Liver (tissue), 9 donors: ENCODE results near the gene MPDZ. TPM values are rescaled to one million over a fixed set of nuclear protein-coding genes. Genes with fewer than 3 reads are reported as not detected.

Source experiments
- DNase-seq: peaks from one replicate; pipeline ENCODE4 v3.0.0-alpha.2; 2017; ENCODE audit warnings: low spot score
- H3K27ac ChIP-seq, 2 donors: one replicate each; pipeline ENCODE4 v1.7.0; 2013; ENCODE audit warnings: inconsistent platforms in 2 of 2, low read length in 2 of 2, control low read depth in 1 of 2, low read depth in 1 of 2, mild to moderate bottlenecking in 1 of 2
- H3K27me3 ChIP-seq, 4 donors: one replicate each; pipeline versions ENCODE4 v1.6.1 to v1.7.0; 2013; ENCODE audit warnings: low read length in 3 of 4, inconsistent platforms in 1 of 4, mild to moderate bottlenecking in 1 of 4, moderate library complexity in 1 of 4; ENCODE audit not compliant: control insufficient read depth in 4 of 4, insufficient read depth in 4 of 4
- H3K36me3 ChIP-seq, 4 donors: one replicate each; pipeline versions ENCODE4 v1.6.1 to v1.7.0; 2013; ENCODE audit warnings: low read length in 3 of 4, mild to moderate bottlenecking in 3 of 4, low read depth in 1 of 4, moderate library complexity in 1 of 4; ENCODE audit not compliant: control insufficient read depth in 4 of 4, insufficient read depth in 3 of 4
- H3K4me1 ChIP-seq, 4 donors: one replicate each; pipeline versions ENCODE4 v1.6.1 to v1.7.0; 2013; ENCODE audit warnings: low read length in 3 of 4, mild to moderate bottlenecking in 3 of 4, moderate library complexity in 1 of 4; ENCODE audit not compliant: control insufficient read depth in 4 of 4, insufficient read depth in 4 of 4
- H3K4me3 ChIP-seq, 3 donors: one replicate each; pipeline versions ENCODE4 v1.6.1 to v1.7.0; 2013; ENCODE audit warnings: low read length in 3 of 3, control low read depth in 1 of 3, low read depth in 1 of 3, mild to moderate bottlenecking in 1 of 3
- H3K9ac ChIP-seq, 2 donors: one replicate each; pipeline ENCODE4 v1.7.0; 2013; ENCODE audit warnings: low read length in 2 of 2, mild to moderate bottlenecking in 2 of 2, moderate library complexity in 2 of 2, control low read depth in 1 of 2, low read depth in 1 of 2
- H3K9me3 ChIP-seq, 4 donors: one replicate each; pipeline versions ENCODE4 v1.6.1 to v1.7.0; 2013; ENCODE audit warnings: low read length in 3 of 4; ENCODE audit not compliant: control insufficient read depth in 4 of 4
- FOXA1 ChIP-seq: IDR thresholded peaks from 2 replicates; pipeline ENCODE4 v1.6.1; 2016; ENCODE audit warnings: antibody characterized with exemption
- FOXA2 ChIP-seq: IDR thresholded peaks from 2 replicates; pipeline ENCODE4 v1.6.1; 2016; ENCODE audit warnings: antibody characterized with exemption
- GABPA ChIP-seq, 2 donors: IDR thresholded peaks in 1 of 2; conservative IDR thresholded peaks in 1 of 2; 2 replicates each; pipeline ENCODE4 v1.6.1; 2016; ENCODE audit warnings: antibody characterized with exemption in 2 of 2, mild to moderate bottlenecking in 1 of 2, moderate library complexity in 1 of 2
- HNF4A ChIP-seq, 2 donors: conservative IDR thresholded peaks; 2 replicates each; pipeline ENCODE4 v1.6.1; 2016; ENCODE audit warnings: antibody characterized with exemption in 2 of 2, mild to moderate bottlenecking in 2 of 2
- HNF4G ChIP-seq: IDR thresholded peaks from 2 replicates; pipeline ENCODE4 v1.6.1; 2016; ENCODE audit warnings: antibody characterized with exemption
- JUND ChIP-seq, 2 donors: IDR thresholded peaks; 2 replicates each; pipeline ENCODE4 v1.6.1; 2016; ENCODE audit warnings: antibody characterized with exemption in 2 of 2
- NR2F2 ChIP-seq: IDR thresholded peaks from 2 replicates; pipeline ENCODE4 v1.6.1; 2016; ENCODE audit warnings: antibody characterized with exemption
- RXRA ChIP-seq, 2 donors: IDR thresholded peaks; 2 replicates each; pipeline ENCODE4 v1.6.1; 2017 to 2018; ENCODE audit warnings: antibody characterized with exemption in 2 of 2, mild to moderate bottlenecking in 1 of 2
- TAF1 ChIP-seq: conservative IDR thresholded peaks from 2 replicates; pipeline ENCODE4 v1.6.1; 2016; ENCODE audit warnings: antibody characterized with exemption, mild to moderate bottlenecking
- YY1 ChIP-seq: IDR thresholded peaks from 2 replicates; pipeline ENCODE4 v1.6.1; 2016; ENCODE audit warnings: antibody characterized with exemption, mild to moderate bottlenecking
- WGBS: extraction: QIAGEN DNeasy Blood & Tissue Kit; methylation state at CpG from one replicate; pipeline ENCODE4 v1.1.7; 2013; 5-methylcytosine and 5-hydroxymethylcytosine counted together
- polyA plus RNA-seq, 2 donors: library from polyadenylated mRNA; stranded (reverse) in 1 of 2; unstranded in 1 of 2; fragments of 200-250 nt in 1 of 2; fragments of >200 nt in 1 of 2; fragmentation: Nextera tagmentation in 1 of 2; extraction: Ambion mirVana in 1 of 2; gene quantifications; one replicate each; pipeline versions ENCODE4 v1.2.1 to v1.2.3, GENCODE V29; 2013 to 2015
- total RNA-seq, 2 donors: library from RNA; depleted of rRNA; stranded (reverse); fragments of >200 nt; gene quantifications; one replicate each; pipeline ENCODE4 v1.2.3, GENCODE V29; 2014
- TF ChIP-seq, protein P1 (sequence below): IDR thresholded peaks from 2 replicates; pipeline ENCODE4 v1.6.1; 2016; ENCODE audit warnings: antibody characterized with exemption
- TF ChIP-seq, protein P2 (sequence below): fragments of 150-350 bp; IDR thresholded peaks from 2 replicates; pipeline ENCODE4 v1.5.1; 2017; ENCODE audit warnings: improper control_type of control experiment, low read depth, low read length; ENCODE audit not compliant: missing input control
- TF ChIP-seq, protein P3 (sequence below): IDR thresholded peaks from 2 replicates; pipeline ENCODE4 v1.6.1; 2016; ENCODE audit warnings: antibody characterized with exemption, mild to moderate bottlenecking
- TF ChIP-seq, protein P4 (sequence below): IDR thresholded peaks from 2 replicates; pipeline ENCODE4 v1.6.1; 2016; ENCODE audit warnings: antibody characterized with exemption
- donor health status: healthy.
- donor health status: healthy.
- donor health status: healthy.
- donor health status: healthy.
- donor health status: healthy.

MPDZ gene
- total and polyA plus RNA-seq, 4 donors: 20.3 to 71.2 (median 30.2) TPM

DNA sequence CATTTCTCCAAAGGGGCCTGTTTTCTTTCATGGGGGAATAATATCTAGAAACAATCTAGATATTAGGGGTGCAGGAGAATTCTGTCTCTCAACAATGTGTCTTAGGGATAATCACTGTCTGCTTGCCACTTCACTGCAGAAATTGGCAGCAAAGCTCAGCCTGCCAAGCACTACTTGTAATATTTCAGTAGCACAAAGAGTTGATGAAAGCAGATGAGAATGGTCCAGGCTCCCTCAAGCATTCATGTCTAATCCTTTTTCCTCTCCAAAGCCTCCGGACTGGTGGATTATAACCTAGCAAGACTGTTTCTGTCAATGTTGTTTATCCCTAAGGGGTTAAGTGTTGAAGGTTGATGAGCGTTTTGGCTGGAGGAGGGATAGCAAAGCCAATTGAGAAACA, 13.3 kb upstream of the MPDZ start:
- Histone ChIP-seq H3K4me1 (no peaks in the 10 kb centered on the region), H3K27me3 (no peaks in the 10 kb centered on the region), H3K9ac (no peak overlapping the region), H3K4me3 (no peak overlapping the region), H3K36me3 (no peaks in the 10 kb centered on the region), H3K27ac (no peak overlapping the region), H3K9me3 (no peaks in the 10 kb centered on the region)
- TF ChIP-seq FOXA2 (no peak), YY1 (no peak), HNF4A (conservative IDR thresholded peaks at IDR 0.05) (no peak), JUND (IDR thresholded peaks at IDR 0.05) (no peak)
- TF ChIP-seq, protein P1, sequence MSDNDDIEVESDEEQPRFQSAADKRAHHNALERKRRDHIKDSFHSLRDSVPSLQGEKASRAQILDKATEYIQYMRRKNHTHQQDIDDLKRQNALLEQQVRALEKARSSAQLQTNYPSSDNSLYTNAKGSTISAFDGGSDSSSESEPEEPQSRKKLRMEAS: no peak
- no peak for DNase-seq
- WGBS: 76% methylated on average over 2 of the region's 2 CpGs

DNA sequence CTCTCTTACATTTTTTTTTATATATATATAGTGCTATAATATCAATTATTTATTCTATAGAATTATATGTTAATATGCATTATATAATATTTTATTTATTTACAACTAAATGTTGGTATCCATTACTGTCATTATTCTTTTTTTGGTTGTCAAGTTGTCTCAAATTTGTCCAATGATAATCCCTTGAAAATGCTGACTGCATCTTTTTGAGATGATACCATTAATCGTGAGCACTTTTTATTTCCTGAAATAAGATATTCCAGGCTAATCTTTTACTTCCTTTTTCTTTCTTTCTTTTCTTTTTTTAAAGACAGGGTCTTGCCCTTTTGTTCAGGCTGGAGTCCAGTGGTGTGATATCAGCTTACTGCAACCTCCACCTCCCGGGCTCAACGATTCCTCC, 12.7 kb upstream of the MPDZ start:
- H3K4me1 ChIP-seq: no peaks in the 10 kb centered on the region
- H3K27ac ChIP-seq: no peak overlapping the region
- DNase-seq: no peak
- H3K36me3 ChIP-seq: no peaks in the 10 kb centered on the region
- WGBS: 89% methylated on average over 3 of the region's 3 CpGs
- no peaks in the 10 kb centered on the region for H3K9me3 ChIP-seq
- no peak overlapping the region for H3K9ac ChIP-seq
- no peak overlapping the region for H3K4me3 ChIP-seq
- H3K27me3 ChIP-seq: no peaks in the 10 kb centered on the region
- TF ChIP-seq YY1: no peak
- TF ChIP-seq, protein P2, sequence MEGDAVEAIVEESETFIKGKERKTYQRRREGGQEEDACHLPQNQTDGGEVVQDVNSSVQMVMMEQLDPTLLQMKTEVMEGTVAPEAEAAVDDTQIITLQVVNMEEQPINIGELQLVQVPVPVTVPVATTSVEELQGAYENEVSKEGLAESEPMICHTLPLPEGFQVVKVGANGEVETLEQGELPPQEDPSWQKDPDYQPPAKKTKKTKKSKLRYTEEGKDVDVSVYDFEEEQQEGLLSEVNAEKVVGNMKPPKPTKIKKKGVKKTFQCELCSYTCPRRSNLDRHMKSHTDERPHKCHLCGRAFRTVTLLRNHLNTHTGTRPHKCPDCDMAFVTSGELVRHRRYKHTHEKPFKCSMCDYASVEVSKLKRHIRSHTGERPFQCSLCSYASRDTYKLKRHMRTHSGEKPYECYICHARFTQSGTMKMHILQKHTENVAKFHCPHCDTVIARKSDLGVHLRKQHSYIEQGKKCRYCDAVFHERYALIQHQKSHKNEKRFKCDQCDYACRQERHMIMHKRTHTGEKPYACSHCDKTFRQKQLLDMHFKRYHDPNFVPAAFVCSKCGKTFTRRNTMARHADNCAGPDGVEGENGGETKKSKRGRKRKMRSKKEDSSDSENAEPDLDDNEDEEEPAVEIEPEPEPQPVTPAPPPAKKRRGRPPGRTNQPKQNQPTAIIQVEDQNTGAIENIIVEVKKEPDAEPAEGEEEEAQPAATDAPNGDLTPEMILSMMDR: no peak
- no peak for TF ChIP-seq NR2F2
- TF ChIP-seq JUND (IDR thresholded peaks at IDR 0.05): no peak
- TF ChIP-seq, protein P1: no peak
- TF ChIP-seq GABPA (IDR thresholded peaks at IDR 0.05 in 1 of 2, conservative IDR thresholded peaks at IDR 0.05 in 1 of 2): no peak
- no peak for TF ChIP-seq HNF4G
- TF ChIP-seq, protein P3, sequence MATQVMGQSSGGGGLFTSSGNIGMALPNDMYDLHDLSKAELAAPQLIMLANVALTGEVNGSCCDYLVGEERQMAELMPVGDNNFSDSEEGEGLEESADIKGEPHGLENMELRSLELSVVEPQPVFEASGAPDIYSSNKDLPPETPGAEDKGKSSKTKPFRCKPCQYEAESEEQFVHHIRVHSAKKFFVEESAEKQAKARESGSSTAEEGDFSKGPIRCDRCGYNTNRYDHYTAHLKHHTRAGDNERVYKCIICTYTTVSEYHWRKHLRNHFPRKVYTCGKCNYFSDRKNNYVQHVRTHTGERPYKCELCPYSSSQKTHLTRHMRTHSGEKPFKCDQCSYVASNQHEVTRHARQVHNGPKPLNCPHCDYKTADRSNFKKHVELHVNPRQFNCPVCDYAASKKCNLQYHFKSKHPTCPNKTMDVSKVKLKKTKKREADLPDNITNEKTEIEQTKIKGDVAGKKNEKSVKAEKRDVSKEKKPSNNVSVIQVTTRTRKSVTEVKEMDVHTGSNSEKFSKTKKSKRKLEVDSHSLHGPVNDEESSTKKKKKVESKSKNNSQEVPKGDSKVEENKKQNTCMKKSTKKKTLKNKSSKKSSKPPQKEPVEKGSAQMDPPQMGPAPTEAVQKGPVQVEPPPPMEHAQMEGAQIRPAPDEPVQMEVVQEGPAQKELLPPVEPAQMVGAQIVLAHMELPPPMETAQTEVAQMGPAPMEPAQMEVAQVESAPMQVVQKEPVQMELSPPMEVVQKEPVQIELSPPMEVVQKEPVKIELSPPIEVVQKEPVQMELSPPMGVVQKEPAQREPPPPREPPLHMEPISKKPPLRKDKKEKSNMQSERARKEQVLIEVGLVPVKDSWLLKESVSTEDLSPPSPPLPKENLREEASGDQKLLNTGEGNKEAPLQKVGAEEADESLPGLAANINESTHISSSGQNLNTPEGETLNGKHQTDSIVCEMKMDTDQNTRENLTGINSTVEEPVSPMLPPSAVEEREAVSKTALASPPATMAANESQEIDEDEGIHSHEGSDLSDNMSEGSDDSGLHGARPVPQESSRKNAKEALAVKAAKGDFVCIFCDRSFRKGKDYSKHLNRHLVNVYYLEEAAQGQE: no peak
- no peak for TF ChIP-seq FOXA2
- TF ChIP-seq TAF1: no peak
- no peak for TF ChIP-seq RXRA (IDR thresholded peaks at IDR 0.05)
- TF ChIP-seq, protein P4, sequence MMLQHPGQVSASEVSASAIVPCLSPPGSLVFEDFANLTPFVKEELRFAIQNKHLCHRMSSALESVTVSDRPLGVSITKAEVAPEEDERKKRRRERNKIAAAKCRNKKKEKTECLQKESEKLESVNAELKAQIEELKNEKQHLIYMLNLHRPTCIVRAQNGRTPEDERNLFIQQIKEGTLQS: no peak
- TF ChIP-seq FOXA1: no peak
